Posterior vena cava (tissue), 2 donors: ENCODE results near the gene GPRIN1. TPM values are rescaled to one million over a fixed set of nuclear protein-coding genes. Genes with fewer than 3 reads are reported as not detected.
"Not testable (repeated sequence)": the region's sequence is repeated elsewhere in the genome, so short reads cannot be mapped to it uniquely, and the experiment has no call there.

ENCODE experiments used
- DNase-seq: peaks from one replicate; pipeline ENCODE4 v3.0.0-alpha.2; 2020; ENCODE audit warnings: low spot score
- intact Hi-C, 2 donors: fragments of 100-400 bp; cut with DNase I; formaldehyde crosslinking; loops; one replicate each; pipeline versions ENCODE4 v1.14.1 to v1.14.2; 2022 to 2023
- microRNA-seq, 2 donors: library from miRNA; unstranded; fragments of <30 nt; microRNA quantifications; one replicate each; pipeline ENCODE4 v1.2.0, GENCODE V29; 2020 to 2021; ENCODE audit warnings: borderline microRNAs expressed in 2 of 2
- total RNA-seq, 2 donors: library from RNA; stranded (reverse); fragmentation: NEBNext Ultra II Directional; extraction: Animal tissue kit (Norgen Biotek cat#: 25700); gene quantifications; one replicate each; pipeline ENCODE4 v1.2.1, GENCODE V29; 2021
- donor health status: DM: yes; HTN: yes; CAD: no.
- donor health status: DM: yes; HTN: yes; CAD: no.

The GPRIN1 gene
- total RNA-seq, 2 donors from 2014 or later = 0.37 to 1.1 TPM

DNA sequence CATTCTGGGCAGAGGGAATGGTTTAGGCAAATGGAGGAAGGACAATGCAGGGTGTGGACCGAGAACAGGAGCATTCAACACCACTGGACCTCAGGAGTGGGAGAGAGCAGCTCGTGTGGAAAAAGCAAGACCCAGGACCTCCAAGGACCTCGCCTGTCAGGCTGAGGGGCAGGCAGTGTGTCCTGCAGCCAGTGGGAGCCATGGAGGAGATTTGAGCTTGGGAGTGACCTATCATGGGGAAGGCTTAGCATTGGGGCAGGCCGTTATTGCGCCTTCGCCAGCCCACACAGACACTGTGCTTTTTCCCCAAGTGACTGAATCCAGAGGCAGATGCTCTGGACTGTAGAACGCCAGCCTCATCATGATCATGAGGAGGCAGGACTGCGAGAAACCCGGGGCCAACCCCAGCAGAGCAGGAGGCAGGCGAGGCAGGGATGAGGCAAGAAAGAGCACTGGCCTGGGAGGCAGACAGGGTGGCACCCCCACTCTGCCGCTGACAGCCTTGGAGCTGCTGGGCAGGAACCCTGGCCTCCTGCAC is 57.6 kb downstream of the GPRIN1 start:
- no peak for DNase-seq
- intact Hi-C loops = loop anchor here (5.0 kb wide), 2 partner anchors 75 to 1575 kb away; no protein-coding TSS in a partner anchor

GRCh38 chr5:176550937-176551336 is 59.0 kb downstream of the GPRIN1 start:
- not testable (repeated sequence) for DNase-seq
- intact Hi-C loops = loop anchor here (5.0 kb wide), 2 partner anchors 76 to 1576 kb away; no protein-coding TSS in a partner anchor

DNA sequence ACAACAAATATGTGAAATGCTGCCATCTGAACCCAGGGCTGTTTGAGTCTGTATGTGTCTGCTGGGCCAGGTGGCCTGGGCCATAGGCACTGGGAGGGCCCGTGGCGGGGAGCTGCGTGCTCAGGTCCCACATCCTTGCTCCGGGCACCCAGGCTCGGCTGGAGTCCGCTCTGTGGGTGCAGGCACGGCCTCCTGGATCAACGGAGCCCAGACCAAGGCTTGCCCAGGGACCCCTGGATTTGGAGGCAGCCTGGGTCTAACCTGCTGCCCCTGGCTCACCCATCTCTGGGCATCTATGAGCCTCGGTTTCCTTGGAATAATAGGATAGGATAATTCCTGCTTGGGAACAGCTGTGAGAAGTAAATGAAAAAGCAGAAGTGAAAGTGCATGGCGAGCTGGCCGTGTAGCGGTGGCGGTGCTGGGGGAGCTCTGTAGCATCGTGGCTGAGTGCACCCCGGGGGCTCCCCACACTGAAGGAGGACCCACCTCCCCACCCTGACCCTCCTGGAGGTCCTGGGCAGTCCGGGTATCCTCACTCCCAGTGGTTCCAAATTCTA is 59.6 kb downstream of the GPRIN1 start:
- no peak for DNase-seq
- intact Hi-C loops = loop anchor here (5.0 kb wide), 2 partner anchors 77 to 1577 kb away; no protein-coding TSS in a partner anchor

GRCh38 chr5:176549871-176550270 is 60.1 kb downstream of the GPRIN1 start:
- intact Hi-C loops = loop anchor here (5.0 to 10.0 kb wide), 3 partner anchors 77 to 1577 kb away; partner anchors contain the start of gene CLTB (in 1 of the 2)
- no peak for DNase-seq

- intact Hi-C loops = loop anchor here in 1 of 2 donors (10.0 kb wide), 1 partner anchor 134 kb away; the partner anchor contains the start of gene CLTB
Observed at GRCh38 chr5:176548967-176549444, 61.0 kb downstream of the GPRIN1 start, which contains the start of gene CDHR2. CDHR2 (plus strand) TSS chr5:176549342; CDS start chr5:176565353, 16,011 bp downstream.

DNA sequence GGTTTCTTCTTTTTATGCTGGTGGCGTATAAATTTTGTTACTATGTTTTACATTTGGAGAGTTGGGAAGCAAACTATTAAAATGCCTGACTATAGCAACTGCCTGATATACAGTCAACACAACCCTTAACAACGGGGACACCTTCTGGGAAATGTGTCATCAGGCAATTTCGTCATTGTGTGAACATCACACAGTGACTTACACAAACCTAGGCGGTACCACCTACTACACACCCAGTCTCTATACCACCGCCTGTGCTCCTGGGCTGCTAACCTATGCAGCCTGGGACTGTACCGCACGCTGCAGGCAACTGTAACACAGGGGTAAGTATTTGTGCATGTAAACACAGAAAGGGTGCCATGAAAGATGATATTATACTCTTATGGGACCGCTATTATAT is 62.2 kb downstream of the GPRIN1 start:
- DNase-seq = no peak
- intact Hi-C loops = loop anchor here in 1 of 2 donors (10.0 kb wide), 1 partner anchor 133 kb away; the partner anchor contains the start of gene CLTB

More at GRCh38 chr5:176548967-176549444, 61.0 kb downstream of the GPRIN1 start, which contains the start of gene CDHR2:
- no peak for DNase-seq

Small RNAs within 50 kb of the gene (microRNA-seq; reads per million reads assigned to microRNA genes)
- gene MIR4281 = 0 reads per million in 2 donors

Other genes starting within 250 kb of the GPRIN1 start
- 10 to 100 TPM; 80.9 to 90.2 TPM for gene KIAA1191, start 248.4 kb downstream of the GPRIN1 start, total RNA-seq
- gene ARL10, start 244.7 kb downstream of the GPRIN1 start, total RNA-seq = 10 to 100 TPM; 12.4 to 15.2 TPM
- gene NOP16, start 221.6 kb downstream of the GPRIN1 start, total RNA-seq = 10 to 100 TPM; 17.5 to 18.1 TPM
- 10 to 100 TPM; 66.9 to 90.4 TPM for gene HIGD2A, start 221.4 kb downstream of the GPRIN1 start, total RNA-seq
- gene CLTB, start 193.6 kb downstream of the GPRIN1 start, total RNA-seq = 100 to 1,000 TPM; 147 to 179 TPM
- 10 to 100 TPM; 27.3 to 27.7 TPM for gene FAF2, start 161.8 kb downstream of the GPRIN1 start, total RNA-seq
- gene RNF44, start 72.8 kb downstream of the GPRIN1 start, total RNA-seq = 10 to 100 TPM; 16.2 to 16.6 TPM
- under 1 TPM in 1 of 2 donors, not detected in 1; 0.14 TPM for gene CDHR2, start 60.8 kb downstream of the GPRIN1 start, total RNA-seq
- not detected for gene SNCB, start 20.4 kb upstream of the GPRIN1 start, total RNA-seq
- not detected for gene EIF4E1B, start 20.5 kb upstream of the GPRIN1 start, total RNA-seq
- gene TSPAN17, start 37.3 kb upstream of the GPRIN1 start, total RNA-seq = 10 to 100 TPM; 15.7 to 18.5 TPM
- 1 to 10 TPM in 1 of 2 donors, under 1 TPM in 1; 0.74 to 1.0 TPM for gene UNC5A, start 200.4 kb upstream of the GPRIN1 start, total RNA-seq